HCT116 (cell line): ENCODE results near the gene BTBD16. TPM values are rescaled to one million over a fixed set of nuclear protein-coding genes. Genes with fewer than 3 reads are reported as not detected.

Source experiments
- ATAC-seq: fragments of 200-7000 bp; cut with Tn5 transposase; 2 replicates; pipeline ENCODE4 v1.9.1; 2020; ENCODE audit warnings: mild to moderate bottlenecking, moderate library complexity
- BruUV-seq: library from RNA; stranded (reverse); fragments of 400-500 nt; replicated peaks from 2 replicates; lab custom pipeline; 2021; lab: Mats Ljungman, UMichigan
- CTCF ChIA-PET: fragments of 300-600 bp; sonication (Branson Sonifier 250); formaldehyde crosslinking; loops from one replicate; lab custom pipeline; 2021; ENCODE audit warnings: antibody characterized with exemption; lab: Charles Lee
- POLR2A ChIA-PET: fragments of 300-600, 350-600 bp; sonication (Branson Sonifier 250); formaldehyde crosslinking; loops from one replicate; lab custom pipeline; 2021; ENCODE audit warnings: antibody characterized with exemption; lab: Charles Lee
- RAD21 ChIA-PET, 2 experiments: fragments of 300-600 bp; sonication (Branson Sonifier 250); formaldehyde crosslinking; loops; one replicate each; lab custom pipeline; 2023; ENCODE audit warnings: low total read pairs in 2 of 2; ENCODE audit not compliant: uncharacterized antibody in 2 of 2, unreplicated experiment in 2 of 2, low non-redundant PET in 1 of 2; lab: Charles Lee
- DNase-seq: peaks from one replicate; pipeline ENCODE4 v3.0.0-alpha.2; 2010; ENCODE audit warnings: low read depth, low spot score
- H2AFZ ChIP-seq: fragments of 200-600 bp; shearing (Covaris generic), sonication (generic); 2 replicates; pipeline ENCODE4 v1.6.1; 2017; ENCODE audit warnings: low read depth, mixed run types, mixed read lengths, antibody characterized with exemption, low read length; ENCODE audit not compliant: poor library complexity, severe bottlenecking
- H3K27ac ChIP-seq: 2 replicates; pipeline ENCODE4 v1.5.1; 2012; ENCODE audit warnings: low read depth, low read length
- H3K27me3 ChIP-seq: fragments of 200-600 bp; sonication (generic); 2 replicates; pipeline ENCODE4 v1.6.1; 2016; ENCODE audit warnings: mixed run types, low read length, mixed read lengths; ENCODE audit not compliant: insufficient read depth
- H3K36me3 ChIP-seq, 2 experiments: fragments of 200-500 bp in 1 of 2; fragments of 200-600 bp in 1 of 2; sonication (Bioruptor generic) in 1 of 2; sonication (generic) in 1 of 2; 2 replicates each; pipeline versions ENCODE4 v1.5.1 to v1.6.1; 2014 to 2016; ENCODE audit warnings: low read length in 2 of 2, inconsistent platforms in 1 of 2, mixed read lengths in 1 of 2, mixed run types in 1 of 2; ENCODE audit not compliant: insufficient read depth in 2 of 2, control insufficient read depth in 1 of 2
- H3K4me1 ChIP-seq, 2 experiments: fragments of 200-600 bp in 1 of 2; sonication (generic) in 1 of 2; 2 replicates each; pipeline versions ENCODE4 v1.5.1 to v1.6.1; 2012 to 2017; ENCODE audit warnings: low read length in 2 of 2, inconsistent platforms in 1 of 2, mild to moderate bottlenecking in 1 of 2, mixed read lengths in 1 of 2, mixed run types in 1 of 2, moderate library complexity in 1 of 2; ENCODE audit not compliant: insufficient read depth in 2 of 2, control insufficient read depth in 1 of 2
- H3K4me2 ChIP-seq: fragments of 200-600 bp; sonication (generic); 2 replicates; pipeline ENCODE4 v1.6.1; 2017; ENCODE audit warnings: mixed run types, low read length, mixed read lengths
- H3K4me3 ChIP-seq, 2 experiments: fragments of 200-600 bp in 1 of 2; sonication (generic) in 1 of 2; replicated peaks in 1 of 2; 2 replicates each; pipeline ENCODE4 v1.5.1; 2011 to 2016; ENCODE audit warnings: low read length in 2 of 2, control low read depth in 1 of 2, low read depth in 1 of 2, mild to moderate bottlenecking in 1 of 2, mixed read lengths in 1 of 2, mixed run types in 1 of 2
- H3K79me2 ChIP-seq: fragments of 200-600 bp; sonication (generic); 2 replicates; pipeline ENCODE4 v1.6.1; 2017; ENCODE audit warnings: mild to moderate bottlenecking, mixed run types, low read length, moderate library complexity, mixed read lengths; ENCODE audit not compliant: insufficient read depth
- H3K9ac ChIP-seq: fragments of 200-600 bp; sonication (generic); 2 replicates; pipeline ENCODE4 v1.6.1; 2016; ENCODE audit warnings: low read length, mixed read lengths
- H3K9me2 ChIP-seq: fragments of 200-600 bp; sonication (generic), shearing (Covaris generic); 2 replicates; pipeline ENCODE4 v1.6.1; 2017; ENCODE audit warnings: mixed run types, mild to moderate bottlenecking, moderate library complexity; ENCODE audit not compliant: insufficient read depth
- H3K9me3 ChIP-seq, 2 experiments: fragments of 200-500 bp in 1 of 2; fragments of 200-600 bp in 1 of 2; sonication (Bioruptor generic) in 1 of 2; sonication (generic) in 1 of 2; 2 replicates each; pipeline ENCODE4 v1.6.1; 2014 to 2017; ENCODE audit warnings: low read length in 2 of 2, mixed read lengths in 2 of 2, inconsistent platforms in 1 of 2, low read depth in 1 of 2, mild to moderate bottlenecking in 1 of 2, mixed run types in 1 of 2, moderate library complexity in 1 of 2; ENCODE audit not compliant: control insufficient read depth in 1 of 2, insufficient read depth in 1 of 2
- H4K20me1 ChIP-seq: fragments of 200-600 bp; sonication (generic), shearing (Covaris generic); 2 replicates; pipeline ENCODE4 v1.6.1; 2017; ENCODE audit warnings: mixed run types, mild to moderate bottlenecking, moderate library complexity; ENCODE audit not compliant: insufficient read depth
- CEBPB ChIP-seq: IDR thresholded peaks from 2 replicates; pipeline ENCODE4 v1.6.1; 2012; ENCODE audit warnings: low read depth
- CTCF ChIP-seq, 3 experiments: fragments of 200-600 bp in 1 of 3; sonication (generic) in 1 of 3; IDR thresholded peaks in 2 of 3; conservative IDR thresholded peaks in 1 of 3; 2 replicates each; pipeline ENCODE4 v1.5.1; 2012 to 2017; ENCODE audit warnings: low read depth in 2 of 3, low read length in 2 of 3, antibody characterized with exemption in 1 of 3, borderline replicate concordance in 1 of 3, control low read depth in 1 of 3, mild to moderate bottlenecking in 1 of 3, mixed read lengths in 1 of 3, mixed run types in 1 of 3, moderate library complexity in 1 of 3; ENCODE audit not compliant: insufficient read depth in 1 of 3
- ELF1 ChIP-seq: IDR thresholded peaks from 2 replicates; pipeline ENCODE4 v1.6.1; 2012; ENCODE audit warnings: low read depth, borderline replicate concordance
- FOSL1 ChIP-seq: IDR thresholded peaks from 2 replicates; pipeline ENCODE4 v1.6.1; 2012; ENCODE audit warnings: low read depth
- POLR2A ChIP-seq: IDR thresholded peaks from 2 replicates; pipeline ENCODE4 v1.7.0; 2011; ENCODE audit warnings: borderline replicate concordance; ENCODE audit not compliant: insufficient read depth, insufficient read length; ENCODE audit errors: extremely low read depth
- POLR2AphosphoS5 ChIP-seq: IDR thresholded peaks from 2 replicates; pipeline ENCODE4 v1.6.1; 2011; ENCODE audit warnings: mild to moderate bottlenecking, low read depth, low read length, moderate library complexity
- REST ChIP-seq: IDR thresholded peaks from 2 replicates; pipeline ENCODE4 v1.6.1; 2012; ENCODE audit warnings: low read depth
- TCF7L2 ChIP-seq: IDR thresholded peaks from 2 replicates; pipeline ENCODE4 v1.7.0; 2011; ENCODE audit warnings: borderline replicate concordance, inconsistent platforms; ENCODE audit not compliant: insufficient read depth, insufficient read length; ENCODE audit errors: extremely low read depth
- YY1 ChIP-seq: IDR thresholded peaks from 2 replicates; pipeline ENCODE4 v1.6.1; 2011; ENCODE audit warnings: low read length, low read depth, moderate library complexity, mild to moderate bottlenecking; ENCODE audit not compliant: insufficient replicate concordance; ENCODE audit errors: extremely low read depth
- ZFX ChIP-seq: fragments of 450-650 bp; IDR thresholded peaks from 2 replicates; pipeline ENCODE4 v1.6.1; 2017
- intact Hi-C: fragments of 100-400 bp; cut with micrococcal nuclease; formaldehyde crosslinking; loops from 2 replicates; pipeline ENCODE4 v1.10.0; 2022
- total RNA-seq: library from RNA; stranded (reverse); gene quantifications from one replicate; pipeline ENCODE4 v1.2.1, GENCODE V29; 2021; ENCODE audit not compliant: unreplicated experiment
- TF ChIP-seq, protein P1 (sequence below): IDR thresholded peaks from 2 replicates; pipeline ENCODE4 v1.6.1; 2012
- TF ChIP-seq, protein P2 (sequence below): IDR thresholded peaks from 2 replicates; pipeline ENCODE4 v1.6.1; 2011; ENCODE audit warnings: mild to moderate bottlenecking, low read length, moderate library complexity; ENCODE audit not compliant: insufficient replicate concordance; ENCODE audit errors: extremely low read depth

Gene BTBD16
- total RNA-seq, 1 experiment from 2014 or later, result 0.27 TPM

GRCh38 chr10:122222638-122223037 lies 48.5 kb upstream of the BTBD16 start (continued):
- no peak for TF ChIP-seq REST
- TF ChIP-seq FOSL1, result no peak
- no peak for TF ChIP-seq ELF1

DNA sequence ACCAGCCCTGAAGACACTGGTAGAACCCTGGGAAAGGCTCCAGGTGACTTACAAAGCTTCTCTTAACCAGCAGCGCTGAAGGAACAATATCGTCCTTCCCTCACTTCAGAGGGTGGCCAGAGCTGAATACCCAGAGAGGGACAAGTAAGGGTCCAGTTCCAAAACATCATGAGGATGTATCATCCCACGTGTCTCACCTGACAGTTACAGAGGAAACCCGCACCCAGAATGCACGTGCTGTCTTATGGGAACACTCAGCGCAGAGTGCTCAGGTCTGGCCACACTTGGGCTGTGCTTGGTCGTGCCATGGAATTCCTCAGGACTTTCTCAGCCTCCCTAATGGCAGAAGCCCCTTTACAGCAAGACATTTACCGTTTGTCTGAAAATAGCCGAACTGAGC lies 46.9 kb upstream of the BTBD16 start:
- no peak for ATAC-seq
- POLR2A ChIA-PET, result no interaction called here

More for the DNA sequence above, 46.9 kb upstream of the BTBD16 start:
- H4K20me1 ChIP-seq, result no peaks in the 10 kb centered on the region
- H3K9me2 ChIP-seq, result no peaks in the 10 kb centered on the region
- no peaks in the 10 kb centered on the region for H3K4me1 ChIP-seq
- no peak overlapping the region for H2AFZ ChIP-seq
- H3K9me3 ChIP-seq, result no peaks in the 10 kb centered on the region
- H3K36me3 ChIP-seq, result peaks cover 0 to 2% of the 10 kb centered on the region in 2 experiments; a peak in 2 of 4 replicates
- CTCF ChIA-PET, result no interaction called here
- intact Hi-C loops, result no loop called here
- RAD21 ChIA-PET, result no interaction called here
- H3K27ac ChIP-seq, result no peak overlapping the region
- TF ChIP-seq CTCF (IDR thresholded peaks at IDR 0.05 in 2 of 3, conservative IDR thresholded peaks at IDR 0.05 in 1 of 3; ENCODE audit: borderline replicate concordance in 1 of 3, insufficient read depth in 1 of 3, low read depth in 2 of 3, low read length in 2 of 3), result no peak
- TF ChIP-seq CEBPB, result no peak
- no peak for TF ChIP-seq ZFX
- no peak for TF ChIP-seq POLR2A
- TF ChIP-seq TCF7L2, result no peak
- TF ChIP-seq, protein P1, sequence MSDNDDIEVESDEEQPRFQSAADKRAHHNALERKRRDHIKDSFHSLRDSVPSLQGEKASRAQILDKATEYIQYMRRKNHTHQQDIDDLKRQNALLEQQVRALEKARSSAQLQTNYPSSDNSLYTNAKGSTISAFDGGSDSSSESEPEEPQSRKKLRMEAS, result no peak
- TF ChIP-seq, protein P2, sequence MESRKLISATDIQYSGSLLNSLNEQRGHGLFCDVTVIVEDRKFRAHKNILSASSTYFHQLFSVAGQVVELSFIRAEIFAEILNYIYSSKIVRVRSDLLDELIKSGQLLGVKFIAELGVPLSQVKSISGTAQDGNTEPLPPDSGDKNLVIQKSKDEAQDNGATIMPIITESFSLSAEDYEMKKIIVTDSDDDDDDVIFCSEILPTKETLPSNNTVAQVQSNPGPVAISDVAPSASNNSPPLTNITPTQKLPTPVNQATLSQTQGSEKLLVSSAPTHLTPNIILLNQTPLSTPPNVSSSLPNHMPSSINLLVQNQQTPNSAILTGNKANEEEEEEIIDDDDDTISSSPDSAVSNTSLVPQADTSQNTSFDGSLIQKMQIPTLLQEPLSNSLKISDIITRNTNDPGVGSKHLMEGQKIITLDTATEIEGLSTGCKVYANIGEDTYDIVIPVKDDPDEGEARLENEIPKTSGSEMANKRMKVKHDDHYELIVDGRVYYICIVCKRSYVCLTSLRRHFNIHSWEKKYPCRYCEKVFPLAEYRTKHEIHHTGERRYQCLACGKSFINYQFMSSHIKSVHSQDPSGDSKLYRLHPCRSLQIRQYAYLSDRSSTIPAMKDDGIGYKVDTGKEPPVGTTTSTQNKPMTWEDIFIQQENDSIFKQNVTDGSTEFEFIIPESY, result no peak
- no peak for TF ChIP-seq POLR2AphosphoS5
- TF ChIP-seq YY1, result no peak
- TF ChIP-seq ELF1, result no peak
- BruUV-seq, result no TSS peak
- no peak overlapping the region for H3K4me2 ChIP-seq
- H3K4me3 ChIP-seq, result no peak overlapping the region
- no peak overlapping the region for H3K9ac ChIP-seq
- no peaks in the 10 kb centered on the region for H3K27me3 ChIP-seq
- DNase-seq, result no peak
- H3K79me2 ChIP-seq, result no peaks in the 10 kb centered on the region
